ENCODE measurements around the gene BAIAP2. TPM values are rescaled to one million over a fixed set of nuclear protein-coding genes. Genes with fewer than 3 reads are reported as not detected.
"Not testable (repeated sequence)": the region's sequence is repeated elsewhere in the genome, so short reads cannot be mapped to it uniquely, and the experiment has no call there.

Gene BAIAP2
- total RNA-seq, 1 donor from 2014 or later: 14.4 TPM

GRCh38 chr17:81148986-81149533 is 114.1 kb downstream of the BAIAP2 start:
- Histone ChIP-seq H3K9me3 (no peaks in the 10 kb centered on the region), H3K4me1 (no peaks in the 10 kb centered on the region), H3K27ac (no peak overlapping the region), H3K27me3 (no peaks in the 10 kb centered on the region), H3K4me3 (no peak overlapping the region), H3K36me3 (no peaks in the 10 kb centered on the region)
- no peak for TF ChIP-seq CTCF (IDR thresholded peaks at IDR 0.05)
- intact Hi-C loops (cut with DNase I): no loop called here
- no peak for DNase-seq (ENCODE audit: low spot score in 2 of 2)

GRCh38 chr17:81150377-81151077 is 115.6 kb downstream of the BAIAP2 start:
- Histone ChIP-seq H3K27me3 (no peaks in the 10 kb centered on the region), H3K36me3 (no peaks in the 10 kb centered on the region), H3K9me3 (no peaks in the 10 kb centered on the region), H3K4me1 (no peaks in the 10 kb centered on the region), H3K4me3 (no peak overlapping the region), H3K27ac (no peak overlapping the region)
- no peak for TF ChIP-seq CTCF (IDR thresholded peaks at IDR 0.05)
- DNase-seq (ENCODE audit: low spot score in 2 of 2): peak; percentile 47 to 77
- intact Hi-C loops (cut with DNase I): no loop called here

- intact Hi-C loops (cut with DNase I): no loop called here
- Histone ChIP-seq H3K4me1 (no peaks in the 10 kb centered on the region), H3K9me3 (no peaks in the 10 kb centered on the region), H3K27ac (no peak overlapping the region), H3K4me3 (no peak overlapping the region), H3K36me3 (no peaks in the 10 kb centered on the region), H3K27me3 (no peaks in the 10 kb centered on the region)
- DNase-seq (ENCODE audit: low spot score in 2 of 2): no peak
- TF ChIP-seq CTCF (IDR thresholded peaks at IDR 0.05): no peak
Measured at GRCh38 chr17:81151278-81151677, 116.3 kb downstream of the BAIAP2 start.

GRCh38 chr17:81152288-81152828 is 117.4 kb downstream of the BAIAP2 start:
- Histone ChIP-seq H3K27me3 (no peaks in the 10 kb centered on the region), H3K9me3 (no peaks in the 10 kb centered on the region)

GRCh38 chr17:81153340-81153803 is 118.4 kb downstream of the BAIAP2 start:
- no peaks in the 10 kb centered on the region for H3K9me3 ChIP-seq
- no peak for DNase-seq (ENCODE audit: low spot score in 2 of 2)
- TF ChIP-seq CTCF (IDR thresholded peaks at IDR 0.05): no peak
- H3K27ac ChIP-seq: no peak overlapping the region
- intact Hi-C loops (cut with DNase I): no loop called here
- H3K27me3 ChIP-seq: no peaks in the 10 kb centered on the region
- H3K36me3 ChIP-seq: no peaks in the 10 kb centered on the region
- no peak overlapping the region for H3K4me3 ChIP-seq
- no peaks in the 10 kb centered on the region for H3K4me1 ChIP-seq

More at GRCh38 chr17:81152288-81152828, 117.4 kb downstream of the BAIAP2 start:
- no peak for DNase-seq (ENCODE audit: low spot score in 2 of 2)
- Histone ChIP-seq H3K4me3 (no peak overlapping the region), H3K36me3 (no peaks in the 10 kb centered on the region), H3K27ac (no peak overlapping the region), H3K4me1 (no peaks in the 10 kb centered on the region)
- no peak for TF ChIP-seq CTCF (IDR thresholded peaks at IDR 0.05)
- intact Hi-C loops (cut with DNase I): no loop called here

- intact Hi-C loops (cut with DNase I); H3K36me3 ChIP-seq; H3K27me3 ChIP-seq; H3K9me3 ChIP-seq; H3K4me3 ChIP-seq; H3K4me1 ChIP-seq; H3K27ac ChIP-seq; DNase-seq (ENCODE audit: low spot score in 2 of 2): not testable (repeated sequence)
Measured at GRCh38 chr17:81154016-81154415, 119.1 kb downstream of the BAIAP2 start.

All from ascending aorta (tissue), 2 donors.